ACC112 (cell line): ENCODE results near the gene TRIM23.
A peak's percentile ranks its signal among the peaks of the same experiment; 100 is the strongest.

ENCODE experiments used
- H2AFZ ChIP-seq: fragments of 200-600 bp; sonication (generic); one replicate; pipeline ENCODE4 v1.6.0; 2017; ENCODE audit warnings: antibody characterized with exemption, low read length; ENCODE audit not compliant: unreplicated experiment
- H3K27ac ChIP-seq: fragments of 200-600 bp; sonication (generic); 2 replicates; pipeline ENCODE4 v1.5.1; 2014; ENCODE audit warnings: low read depth, mild to moderate bottlenecking, antibody characterized with exemption, low read length, moderate library complexity
- H3K27me3 ChIP-seq: fragments of 200-600 bp; sonication (generic); 2 replicates; pipeline ENCODE4 v1.6.1; 2014; ENCODE audit warnings: mild to moderate bottlenecking, antibody characterized with exemption, low read length, moderate library complexity, mixed read lengths; ENCODE audit not compliant: insufficient read depth
- H3K36me3 ChIP-seq: fragments of 200-600 bp; sonication (generic); 2 replicates; pipeline ENCODE4 v1.6.1; 2016; ENCODE audit warnings: mild to moderate bottlenecking, antibody characterized with exemption, low read length, moderate library complexity, mixed read lengths; ENCODE audit not compliant: insufficient read depth
- H3K4me1 ChIP-seq: fragments of 200-600 bp; sonication (generic); one replicate; pipeline ENCODE4 v1.6.1; 2016; ENCODE audit warnings: low read length, mixed read lengths; ENCODE audit not compliant: insufficient read depth, unreplicated experiment, control insufficient read depth
- H3K4me3 ChIP-seq: fragments of 200-600 bp; sonication (generic); 2 replicates; pipeline ENCODE4 v1.5.1; 2014; ENCODE audit warnings: mild to moderate bottlenecking, low read depth, low read length
- H3K79me2 ChIP-seq: fragments of 200-600 bp; sonication (generic); one replicate; pipeline ENCODE4 v1.6.0; 2016; ENCODE audit warnings: low read length; ENCODE audit not compliant: control insufficient read depth, unreplicated experiment, insufficient read depth

Gene TRIM23

DNA sequence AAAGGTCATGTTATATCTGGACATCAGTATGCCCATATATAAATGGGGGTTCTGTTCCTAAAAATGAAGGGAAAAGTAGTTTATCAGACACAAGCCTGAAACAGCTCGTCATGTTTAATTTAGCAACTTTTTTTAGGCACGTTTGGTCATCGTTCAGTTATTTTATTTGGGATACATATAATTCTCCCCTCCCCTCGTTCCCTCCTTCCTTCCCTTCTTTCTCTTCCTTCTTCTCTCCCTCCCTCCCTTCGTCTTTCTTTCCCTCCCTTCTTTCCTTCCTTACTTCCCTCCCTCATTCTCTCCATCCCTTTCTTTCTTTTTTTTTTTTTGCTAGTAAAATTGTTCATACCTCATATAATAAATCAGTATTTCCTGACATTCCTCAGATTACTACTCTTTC is 57.6 kb downstream of the TRIM23 start:
- H3K36me3 ChIP-seq, result 0 out of 2 replicates have a peak, but pooled peaks cover 11% of the 10 kb centered on the region
- no peak overlapping the region for H2AFZ ChIP-seq
- H3K27ac ChIP-seq, result no peak overlapping the region
- peaks cover 48% of the 10 kb centered on the region for H3K79me2 ChIP-seq
- H3K4me1 ChIP-seq, result peaks cover 5% of the 10 kb centered on the region
- H3K27me3 ChIP-seq, result no peaks in the 10 kb centered on the region
- no peak overlapping the region for H3K4me3 ChIP-seq

DNA sequence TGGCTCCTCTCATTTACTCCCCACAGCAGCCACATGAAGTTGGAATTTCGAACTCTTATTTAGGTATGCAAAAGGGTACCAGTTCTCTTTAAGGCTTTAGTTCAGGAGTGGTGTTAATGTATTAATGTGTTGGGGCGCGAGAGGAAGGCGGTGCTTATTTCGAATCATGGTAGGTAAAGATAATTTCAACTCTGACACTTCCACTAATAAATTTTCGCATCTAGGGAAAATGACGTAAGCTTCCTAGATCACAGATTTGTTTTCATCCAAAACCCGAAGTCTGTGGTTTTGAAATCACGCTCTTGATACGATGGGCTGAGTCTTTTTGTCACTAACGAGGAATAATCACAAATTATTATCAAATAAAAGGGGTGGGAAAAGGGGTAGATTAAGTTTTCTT is 60.4 kb downstream of the TRIM23 start:
- Histone ChIP-seq H3K27ac (peak overlapping the region; percentile 78), H2AFZ (peak overlapping the region; percentile 56), H3K4me3 (peak overlapping the region; percentile 89), H3K79me2 (peaks cover 67% of the 10 kb centered on the region), H3K4me1 (peaks cover 18% of the 10 kb centered on the region), H3K27me3 (no peaks in the 10 kb centered on the region), H3K36me3 (no peaks in the 10 kb centered on the region)

DNA sequence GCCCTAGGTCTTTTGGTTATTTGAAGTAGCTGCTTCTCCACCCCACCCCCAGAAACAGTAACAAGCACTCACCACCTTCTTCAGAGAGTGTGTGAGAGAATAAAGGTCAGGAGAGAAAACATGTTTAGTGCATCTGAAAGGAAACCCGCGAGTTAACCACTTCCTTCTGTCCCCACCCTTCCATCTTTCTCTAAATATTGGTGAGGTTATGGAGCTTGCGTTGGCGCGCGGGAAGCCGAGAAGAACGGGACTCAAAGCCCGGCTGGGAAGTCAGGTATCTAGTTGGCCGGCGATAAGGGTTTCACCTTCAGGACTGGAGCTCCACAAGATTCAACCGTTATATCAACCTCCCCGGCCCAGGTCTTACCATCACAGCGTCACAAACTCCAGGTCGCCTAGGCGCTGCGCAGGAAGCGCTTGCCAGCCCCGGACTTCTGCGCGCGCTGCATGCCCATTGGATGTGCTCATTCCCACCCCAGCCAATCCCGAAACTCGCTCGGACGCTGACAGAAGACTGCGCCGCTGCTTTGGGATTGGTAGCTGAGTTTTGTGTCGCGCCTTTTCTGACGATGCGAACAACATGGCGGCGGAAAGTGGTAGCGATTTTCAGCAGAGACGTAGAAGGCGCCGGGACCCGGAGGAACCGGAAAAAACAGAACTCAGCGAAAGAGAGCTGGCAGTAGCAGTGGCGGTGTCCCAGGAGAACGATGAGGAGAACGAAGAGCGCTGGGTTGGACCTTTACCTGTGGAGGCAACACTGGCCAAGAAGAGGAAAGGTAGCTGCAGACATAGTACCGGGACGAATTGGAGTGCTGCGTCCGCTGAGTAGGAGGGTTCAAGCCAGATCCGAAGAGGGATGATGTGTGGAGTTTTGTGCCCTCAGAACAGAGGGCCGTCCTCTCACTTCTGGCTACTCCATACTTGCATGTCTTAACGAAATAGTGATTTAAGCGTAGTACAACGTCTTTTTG is 61.1 kb downstream of the TRIM23 start, which contains the start of the genes CENPK and PPWD1:
Gene CENPK, minus strand, starts transcription at position 438 of the 971 bp plus-strand sequence. CDS start 8,261 bp downstream, outside the sequence.
Gene PPWD1, plus strand, starts transcription at position 566 of the 971 bp plus-strand sequence. Its CDS starts 15 bp downstream, at position 581.
- Histone ChIP-seq H3K36me3 (peaks cover 6% of the 10 kb centered on the region), H3K27ac (peak within 1 kb of the TSS; percentile 78), H3K27me3 (no peaks in the 10 kb centered on the region), H3K4me1 (peaks cover 18% of the 10 kb centered on the region), H3K4me3 (peak within 1 kb of the TSS; percentile 89), H3K79me2 (peaks cover 74% of the 10 kb centered on the region), H2AFZ (peak within 1 kb of the TSS; percentile 79)

DNA sequence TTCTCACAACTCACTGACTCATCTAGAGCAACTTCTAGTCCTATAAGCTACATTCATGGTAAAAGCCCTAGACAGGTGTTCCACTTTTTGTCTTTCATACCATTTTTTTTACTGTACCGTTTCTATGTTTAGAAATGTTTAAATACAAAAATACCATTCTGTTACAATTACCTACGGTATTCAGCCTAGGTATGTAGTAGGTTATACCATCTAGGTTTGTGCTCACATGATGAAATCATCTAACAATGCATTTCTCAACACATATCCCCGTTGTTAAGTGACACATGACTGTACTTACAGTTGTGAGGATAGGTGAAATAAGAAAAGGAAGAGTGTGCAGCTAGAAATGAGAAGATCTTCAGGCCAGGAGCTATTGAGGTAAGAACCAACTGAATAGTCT is 67.4 kb downstream of the TRIM23 start:
- Histone ChIP-seq H3K4me1 (peaks cover 17% of the 10 kb centered on the region), H3K36me3 (peaks cover 24% of the 10 kb centered on the region), H3K27ac (no peak overlapping the region), H3K27me3 (no peaks in the 10 kb centered on the region), H3K79me2 (peaks cover 59% of the 10 kb centered on the region), H3K4me3 (no peak overlapping the region), H2AFZ (no peak overlapping the region)

DNA sequence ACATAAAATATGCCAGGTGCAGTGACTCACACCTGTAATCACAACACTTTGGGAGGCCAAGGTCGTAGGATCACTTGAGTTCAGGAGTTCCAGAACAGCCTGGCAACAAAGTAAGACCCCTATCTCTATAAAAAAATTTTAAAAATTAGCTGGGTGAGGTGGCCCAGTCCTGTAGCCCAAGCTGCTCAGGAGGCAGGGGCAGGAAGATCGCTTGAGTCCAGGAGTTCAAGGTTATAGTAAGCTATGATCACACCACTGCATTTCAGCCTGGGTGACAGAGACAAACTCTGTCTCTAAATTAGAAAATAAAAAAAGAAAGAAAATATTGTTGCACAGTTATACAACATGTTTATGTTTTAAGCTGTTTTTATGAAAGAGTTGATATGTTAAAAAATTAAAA is 68.0 kb downstream of the TRIM23 start:
- Histone ChIP-seq H2AFZ (no peak overlapping the region), H3K79me2 (peaks cover 53% of the 10 kb centered on the region), H3K4me1 (peaks cover 11% of the 10 kb centered on the region), H3K27me3 (no peaks in the 10 kb centered on the region), H3K27ac (no peak overlapping the region), H3K4me3 (no peak overlapping the region), H3K36me3 (peaks cover 28% of the 10 kb centered on the region)

DNA sequence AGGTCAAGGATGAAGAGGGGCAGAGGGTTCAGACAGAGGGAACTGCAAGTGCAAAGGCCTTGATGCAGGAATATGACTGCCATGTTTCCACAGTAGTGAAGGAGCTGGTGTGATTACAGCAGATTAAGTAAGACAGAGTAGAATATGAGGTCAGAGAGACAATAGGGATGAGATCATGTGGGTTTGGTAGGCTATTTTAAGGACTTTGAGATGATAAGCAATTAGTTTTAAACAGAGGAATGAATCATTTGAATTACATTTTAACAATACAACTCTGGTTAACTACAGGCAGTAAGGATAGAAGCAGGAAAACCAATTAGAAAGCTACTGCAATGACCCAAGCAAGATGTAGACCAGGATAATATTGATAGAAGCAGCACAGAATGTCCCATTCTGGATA is 68.8 kb downstream of the TRIM23 start:
- Histone ChIP-seq H3K79me2 (peaks cover 46% of the 10 kb centered on the region), H3K4me3 (no peak overlapping the region), H2AFZ (no peak overlapping the region), H3K36me3 (peaks cover 35% of the 10 kb centered on the region), H3K27me3 (no peaks in the 10 kb centered on the region), H3K4me1 (peaks cover 4% of the 10 kb centered on the region), H3K27ac (0 out of 2 replicates have a peak overlapping the region, but pooled peaks have one; percentile 4)

DNA sequence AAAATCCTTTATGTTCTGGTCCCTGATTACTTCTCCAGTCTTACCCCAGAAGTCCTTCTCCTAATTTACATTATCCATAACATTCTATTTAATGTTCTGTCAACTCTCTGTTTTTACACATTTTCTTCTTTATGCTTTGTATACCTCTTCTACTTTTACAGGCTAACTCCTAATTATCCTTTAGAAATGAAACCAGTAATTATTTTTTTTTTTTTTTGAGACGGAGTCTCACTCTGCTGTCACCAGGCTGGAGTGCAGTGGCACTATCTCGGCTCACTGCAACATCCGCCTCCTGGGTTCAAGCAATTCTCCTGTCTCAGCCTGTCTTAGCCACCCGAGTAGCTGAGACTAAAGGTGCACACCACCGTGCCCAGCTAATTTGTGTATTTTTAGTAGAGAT is 70.2 kb downstream of the TRIM23 start:
- no peak overlapping the region for H3K4me3 ChIP-seq
- no peaks in the 10 kb centered on the region for H3K27me3 ChIP-seq
- no peak overlapping the region for H3K27ac ChIP-seq
- peaks cover 44% of the 10 kb centered on the region for H3K36me3 ChIP-seq
- H2AFZ ChIP-seq, result no peak overlapping the region
- H3K79me2 ChIP-seq, result peaks cover 39% of the 10 kb centered on the region
- H3K4me1 ChIP-seq, result peaks cover 2% of the 10 kb centered on the region

DNA sequence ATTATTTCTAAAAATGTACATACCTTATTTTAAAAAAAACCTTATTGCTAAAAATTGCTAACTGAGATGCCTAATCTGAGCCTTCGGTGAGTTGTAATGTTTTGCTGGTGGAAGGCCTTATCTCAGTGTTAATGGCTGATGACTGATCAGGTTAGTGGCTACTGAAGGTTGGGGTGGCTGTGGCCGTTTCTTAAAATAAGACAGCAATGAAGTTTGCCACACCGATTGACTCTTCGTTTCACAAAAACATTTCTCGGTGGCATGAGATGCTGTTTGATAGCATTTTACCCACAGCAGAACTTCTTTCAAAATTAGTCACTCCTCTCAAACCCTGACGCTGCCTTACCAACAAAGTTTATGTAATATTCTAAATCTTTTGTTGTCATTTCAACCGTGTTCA is 75.9 kb downstream of the TRIM23 start:
- no peaks in the 10 kb centered on the region for H3K4me1 ChIP-seq
- no peak overlapping the region for H2AFZ ChIP-seq
- H3K4me3 ChIP-seq, result no peak overlapping the region
- no peak overlapping the region for H3K27ac ChIP-seq
- peaks cover 41% of the 10 kb centered on the region for H3K36me3 ChIP-seq
- H3K27me3 ChIP-seq, result no peaks in the 10 kb centered on the region
- peaks cover 5% of the 10 kb centered on the region for H3K79me2 ChIP-seq

- H3K4me1 ChIP-seq, result no peaks in the 10 kb centered on the region
- H3K27ac ChIP-seq, result no peak overlapping the region
- H3K79me2 ChIP-seq, result no peaks in the 10 kb centered on the region
- H2AFZ ChIP-seq, result no peak overlapping the region
- H3K4me3 ChIP-seq, result no peak overlapping the region
- peaks cover 48% of the 10 kb centered on the region for H3K36me3 ChIP-seq
- H3K27me3 ChIP-seq, result no peaks in the 10 kb centered on the region
Observed at GRCh38 chr5:65546141-65546540, 78.0 kb downstream of the TRIM23 start.

DNA sequence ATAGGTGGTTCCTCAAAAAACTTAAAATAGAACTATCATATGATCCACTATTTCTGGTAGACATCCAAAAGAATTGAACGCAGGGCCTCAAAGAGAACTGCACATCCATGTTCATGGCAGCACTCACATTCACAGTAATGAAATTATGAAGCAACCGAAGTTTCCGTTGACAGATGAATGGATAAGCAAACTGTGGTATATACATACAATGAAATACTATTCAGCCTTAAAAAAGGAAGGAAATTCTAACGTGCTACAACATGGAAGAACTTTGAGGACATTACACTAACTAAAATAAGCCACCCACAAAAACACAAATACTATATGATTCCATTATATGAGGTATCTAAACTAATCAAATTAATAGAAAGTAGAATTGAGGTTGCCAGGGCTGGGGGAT is 79.7 kb downstream of the TRIM23 start:
- no peak overlapping the region for H3K27ac ChIP-seq
- no peak overlapping the region for H2AFZ ChIP-seq
- H3K27me3 ChIP-seq, result no peaks in the 10 kb centered on the region
- H3K4me1 ChIP-seq, result no peaks in the 10 kb centered on the region
- H3K36me3 ChIP-seq, result peaks cover 37% of the 10 kb centered on the region
- no peaks in the 10 kb centered on the region for H3K79me2 ChIP-seq
- no peak overlapping the region for H3K4me3 ChIP-seq

DNA sequence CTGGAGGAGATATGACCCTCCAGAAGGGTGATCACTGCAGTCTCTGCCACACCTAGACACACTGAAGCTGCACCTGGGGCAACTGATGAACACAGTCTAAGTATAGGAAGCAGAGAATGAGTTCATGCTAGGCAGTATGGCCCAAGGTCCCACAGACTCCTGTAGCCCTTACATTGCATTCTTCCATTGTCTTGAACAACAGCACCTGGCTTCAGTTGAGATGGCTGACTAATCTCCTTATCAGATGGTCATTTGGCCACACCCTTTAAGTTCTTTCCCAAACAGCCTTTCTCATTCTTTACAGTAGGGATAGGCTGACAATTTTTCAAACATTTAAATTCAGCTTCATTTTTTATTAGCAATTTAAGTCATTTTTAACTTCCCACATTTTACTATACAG is 84.3 kb downstream of the TRIM23 start:
- Histone ChIP-seq H3K79me2 (no peaks in the 10 kb centered on the region), H3K27me3 (no peaks in the 10 kb centered on the region), H3K36me3 (peaks cover 33% of the 10 kb centered on the region), H3K4me1 (no peaks in the 10 kb centered on the region), H2AFZ (no peak overlapping the region), H3K4me3 (no peak overlapping the region), H3K27ac (no peak overlapping the region)
